AG09309 (cell line): Measurements from ENCODE around the gene DEF6.

Experiments
- DNase-seq: peaks from one replicate; pipeline ENCODE4 v3.0.0-alpha.2; 2010; ENCODE audit warnings: low read depth
- H3K4me3 ChIP-seq: 2 replicates; pipeline ENCODE4 v1.5.1; 2011; ENCODE audit warnings: mild to moderate bottlenecking, low read depth, low read length, moderate library complexity; ENCODE audit not compliant: control insufficient read depth
- TF ChIP-seq, protein P1 (sequence below): IDR thresholded peaks from 2 replicates; pipeline ENCODE4 v1.5.1; 2011; ENCODE audit warnings: mild to moderate bottlenecking, low read depth, low read length, inconsistent platforms; ENCODE audit not compliant: insufficient read depth, control insufficient read depth; ENCODE audit errors: missing control alignments

The DEF6 gene

GRCh38 chr6:35357677-35358076 is 60.1 kb downstream of the DEF6 start:
- H3K4me3 ChIP-seq, result no peak overlapping the region
- no peak for DNase-seq
- TF ChIP-seq, protein P1, sequence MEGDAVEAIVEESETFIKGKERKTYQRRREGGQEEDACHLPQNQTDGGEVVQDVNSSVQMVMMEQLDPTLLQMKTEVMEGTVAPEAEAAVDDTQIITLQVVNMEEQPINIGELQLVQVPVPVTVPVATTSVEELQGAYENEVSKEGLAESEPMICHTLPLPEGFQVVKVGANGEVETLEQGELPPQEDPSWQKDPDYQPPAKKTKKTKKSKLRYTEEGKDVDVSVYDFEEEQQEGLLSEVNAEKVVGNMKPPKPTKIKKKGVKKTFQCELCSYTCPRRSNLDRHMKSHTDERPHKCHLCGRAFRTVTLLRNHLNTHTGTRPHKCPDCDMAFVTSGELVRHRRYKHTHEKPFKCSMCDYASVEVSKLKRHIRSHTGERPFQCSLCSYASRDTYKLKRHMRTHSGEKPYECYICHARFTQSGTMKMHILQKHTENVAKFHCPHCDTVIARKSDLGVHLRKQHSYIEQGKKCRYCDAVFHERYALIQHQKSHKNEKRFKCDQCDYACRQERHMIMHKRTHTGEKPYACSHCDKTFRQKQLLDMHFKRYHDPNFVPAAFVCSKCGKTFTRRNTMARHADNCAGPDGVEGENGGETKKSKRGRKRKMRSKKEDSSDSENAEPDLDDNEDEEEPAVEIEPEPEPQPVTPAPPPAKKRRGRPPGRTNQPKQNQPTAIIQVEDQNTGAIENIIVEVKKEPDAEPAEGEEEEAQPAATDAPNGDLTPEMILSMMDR, result no peak

DNA sequence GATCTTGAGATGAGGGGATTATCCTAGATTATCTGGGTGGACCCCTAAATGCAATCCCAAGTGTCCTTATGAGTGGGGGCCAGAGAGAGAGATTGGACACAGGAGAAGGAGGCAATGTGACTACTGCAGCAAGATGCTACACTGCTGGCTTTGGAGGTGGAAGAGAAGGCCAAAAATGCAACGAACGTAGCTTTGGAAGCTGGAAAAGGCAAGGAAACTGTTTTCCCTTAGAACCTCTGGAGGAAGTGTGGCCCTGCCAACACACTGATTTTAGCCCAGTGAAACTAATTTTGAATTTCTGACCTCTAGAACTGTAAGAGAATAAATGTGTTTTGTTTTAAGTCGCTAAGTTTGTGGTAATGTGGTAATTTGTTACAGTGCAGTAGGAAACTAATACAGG is 60.5 kb downstream of the DEF6 start:
- TF ChIP-seq, protein P1, result no peak
- H3K4me3 ChIP-seq, result no peak overlapping the region
- DNase-seq, result no peak

DNA sequence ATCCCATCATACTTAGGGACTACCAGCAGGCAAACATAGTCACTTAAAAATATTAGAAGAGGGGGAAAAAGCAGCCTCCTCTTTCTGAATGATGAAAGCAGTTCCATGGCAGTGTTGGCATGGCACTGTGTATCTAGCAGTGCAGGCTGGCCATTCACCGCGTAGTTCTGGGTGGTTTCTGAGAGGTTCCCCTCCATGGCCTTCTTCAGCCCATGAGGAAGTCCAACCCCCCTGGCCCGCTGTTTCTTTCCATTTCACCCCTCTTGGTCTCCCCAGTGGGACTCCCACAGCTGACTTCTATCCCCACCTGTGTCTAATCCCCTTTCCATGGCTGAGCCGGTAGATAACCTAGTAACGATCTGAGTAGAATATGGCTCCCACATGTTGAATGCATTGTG is 61.7 kb downstream of the DEF6 start:
- TF ChIP-seq, protein P1, result no peak
- H3K4me3 ChIP-seq, result no peak overlapping the region
- DNase-seq, result no peak

DNA sequence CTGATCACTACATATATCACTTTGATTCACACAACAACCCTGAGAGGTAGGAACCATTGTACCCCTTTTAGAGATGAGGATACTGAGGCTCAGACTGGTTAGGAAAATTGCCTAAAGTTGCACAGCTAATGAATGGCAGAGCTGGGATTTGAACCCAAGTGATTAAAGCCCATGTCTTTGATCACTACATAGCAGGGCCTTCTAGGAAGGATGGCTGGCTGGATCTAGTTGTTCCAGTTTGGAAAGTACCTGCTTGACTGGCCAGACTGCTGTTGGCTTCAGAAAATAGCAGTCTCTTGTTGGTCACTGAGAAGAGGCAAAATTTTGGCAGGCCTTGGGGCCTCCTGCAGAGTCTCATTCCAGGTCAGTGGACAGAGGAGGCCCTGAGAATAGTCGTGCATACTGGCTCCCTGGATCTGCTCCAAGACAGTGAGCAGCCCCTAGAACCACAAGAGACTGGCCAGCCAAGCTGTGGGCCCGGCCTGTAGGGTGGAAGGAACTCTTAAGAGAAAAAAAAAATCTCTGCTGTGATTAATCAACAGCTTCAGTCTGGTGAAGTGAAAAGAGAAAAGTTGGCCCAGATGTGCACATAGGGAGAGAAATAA is 62.2 kb downstream of the DEF6 start:
- TF ChIP-seq, protein P1, result no peak
- no peak overlapping the region for H3K4me3 ChIP-seq
- peak; percentile 75 for DNase-seq

GRCh38 chr6:35360349-35361138 is 62.9 kb downstream of the DEF6 start:
- no peak overlapping the region for H3K4me3 ChIP-seq
- DNase-seq, result no peak
- TF ChIP-seq, protein P1, result no peak

- DNase-seq, result no peak
- no peak overlapping the region for H3K4me3 ChIP-seq
- TF ChIP-seq, protein P1, result no peak
Measured at GRCh38 chr6:35362200-35362599, 64.6 kb downstream of the DEF6 start.
